ENCODE results near the gene MTPN. TPM values are rescaled to one million over a fixed set of nuclear protein-coding genes. Genes with fewer than 3 reads are reported as not detected.

The MTPN gene
- total RNA-seq, 1 donor from 2014 or later, result 103 TPM

DNA sequence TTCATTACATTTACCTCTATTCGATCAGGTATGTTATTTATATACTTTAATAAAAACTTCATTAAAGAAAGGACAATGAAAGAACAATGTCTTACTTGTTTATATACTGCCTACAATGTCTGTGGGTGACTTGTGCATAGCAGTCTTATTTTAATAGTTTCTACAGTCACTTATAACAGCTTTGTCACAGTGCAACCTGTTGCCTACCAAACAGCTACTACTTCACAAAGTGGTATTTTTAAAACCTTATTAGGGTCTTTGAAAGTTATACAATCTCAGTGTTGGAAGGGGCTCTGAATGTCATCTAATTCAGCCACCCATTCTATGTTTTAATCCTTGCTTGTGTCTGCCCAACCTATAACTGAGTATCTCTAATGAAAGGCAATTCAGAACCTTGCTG lies 19.0 kb downstream of the MTPN start:
- DNase-seq (ENCODE audit: low spot score), result no peak

DNA sequence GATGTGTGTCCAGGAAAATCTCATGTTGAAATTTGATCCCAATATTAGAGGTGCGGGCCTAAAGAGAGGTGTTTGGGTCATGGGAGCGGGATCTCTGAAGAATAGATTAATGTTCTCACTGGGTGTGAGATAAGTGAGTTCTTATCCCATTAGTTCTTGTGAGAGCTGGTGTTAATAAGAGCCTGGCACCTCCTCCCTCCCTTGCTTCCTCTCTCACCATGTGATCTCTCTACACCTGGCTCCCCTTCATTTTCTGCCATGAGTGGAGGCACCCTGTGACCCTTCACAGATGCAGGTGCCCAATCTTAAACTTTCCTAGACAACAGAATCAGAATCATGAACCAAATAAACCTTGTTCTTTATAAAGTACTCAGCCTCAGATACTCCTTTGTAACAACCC lies 19.5 kb downstream of the MTPN start:
- no peak for DNase-seq (ENCODE audit: low spot score)

DNA sequence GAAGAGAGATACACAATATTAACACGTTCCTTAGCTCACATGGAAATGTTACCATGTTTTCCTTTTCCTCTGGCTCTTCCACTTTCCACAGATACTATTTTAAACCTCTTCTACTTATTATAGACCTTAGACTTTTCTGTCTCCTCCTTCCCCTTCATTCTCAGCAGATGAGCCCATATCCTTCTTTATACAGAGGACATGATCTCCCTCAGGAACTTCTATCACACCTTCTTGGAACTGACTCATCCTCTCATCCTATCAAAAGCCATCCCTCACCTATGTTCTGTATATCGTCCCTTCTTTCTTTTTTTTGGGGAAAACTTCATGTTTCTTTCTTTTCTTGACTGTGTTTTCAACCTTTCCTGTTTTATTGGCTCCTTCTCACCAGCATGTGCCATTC lies 20.8 kb downstream of the MTPN start:
- no peak for DNase-seq (ENCODE audit: low spot score)

DNA sequence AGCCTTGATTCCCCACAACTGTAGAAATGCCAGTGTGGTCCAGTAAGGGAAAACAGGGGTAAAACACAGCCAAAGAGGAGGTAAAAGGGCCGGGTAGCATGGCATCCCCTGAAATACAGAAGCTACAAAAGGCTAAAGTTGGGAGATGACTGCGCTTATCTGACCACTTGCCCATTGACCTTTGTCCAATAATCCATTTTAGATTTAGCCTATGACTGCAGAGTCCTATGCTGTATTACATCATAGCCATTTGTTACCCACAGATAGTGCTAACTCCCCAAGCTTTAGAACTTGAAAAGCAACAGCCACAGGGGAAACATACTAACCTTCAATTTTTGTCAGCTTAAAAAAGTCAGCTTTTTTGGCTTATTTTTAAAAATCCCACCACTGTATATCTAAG lies 26.2 kb downstream of the MTPN start:
- no peak for DNase-seq (ENCODE audit: low spot score)

DNA sequence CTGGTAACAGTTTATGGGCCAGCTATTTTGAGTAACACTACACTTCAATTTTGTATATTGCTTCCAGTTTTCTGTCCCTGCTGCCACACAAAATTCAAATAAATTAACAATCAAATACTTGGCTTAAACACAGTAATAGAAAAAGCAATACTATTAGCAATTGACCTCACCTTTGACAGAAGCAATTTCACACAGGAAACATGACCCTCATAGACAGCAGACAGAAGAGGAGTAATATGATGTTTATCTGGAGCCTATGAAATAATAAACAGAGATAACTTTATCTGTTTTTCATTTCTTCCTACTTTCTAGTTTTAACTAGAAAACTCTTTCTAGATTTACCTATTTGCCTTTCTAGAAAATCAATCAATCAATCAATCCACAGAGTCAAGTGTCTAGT lies 26.7 kb downstream of the MTPN start:
- no peak for DNase-seq (ENCODE audit: low spot score)

DNA sequence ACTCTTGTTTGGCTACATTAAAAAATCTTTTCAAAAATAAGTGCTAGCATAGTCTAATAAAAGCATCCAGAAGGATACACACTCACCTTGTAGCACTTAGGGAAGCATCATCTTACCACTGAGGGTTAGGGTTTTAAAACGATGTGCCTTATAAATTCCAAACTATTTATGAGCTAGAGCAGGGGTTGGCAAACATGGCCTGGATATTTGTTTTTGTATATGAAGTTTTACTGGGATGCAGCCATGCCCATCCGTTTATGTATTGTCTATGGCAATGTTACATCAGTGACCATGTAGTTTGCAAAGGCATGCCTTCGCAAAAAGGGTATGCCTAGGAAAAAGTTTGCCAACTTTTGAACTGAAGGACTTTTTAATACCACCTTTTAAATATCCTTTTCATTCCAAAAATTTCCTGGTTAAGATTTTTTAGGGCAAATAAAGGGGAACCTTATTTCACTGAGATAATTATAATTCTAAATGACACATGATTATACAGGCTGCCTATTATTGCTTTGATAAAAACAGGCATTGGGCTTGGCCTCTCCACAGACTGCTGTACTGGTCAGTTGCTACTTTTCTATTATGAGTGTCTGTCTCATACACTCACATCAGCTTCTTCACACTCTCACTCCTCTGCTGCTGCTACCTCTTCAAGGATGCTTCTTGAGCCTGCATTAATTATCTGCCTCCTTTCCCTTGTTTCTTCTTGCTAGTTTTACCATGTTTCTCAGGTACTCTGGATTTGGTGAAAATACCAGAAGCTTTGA lies 30.7 kb downstream of the MTPN start:
- no peak for DNase-seq (ENCODE audit: low spot score)

DNA sequence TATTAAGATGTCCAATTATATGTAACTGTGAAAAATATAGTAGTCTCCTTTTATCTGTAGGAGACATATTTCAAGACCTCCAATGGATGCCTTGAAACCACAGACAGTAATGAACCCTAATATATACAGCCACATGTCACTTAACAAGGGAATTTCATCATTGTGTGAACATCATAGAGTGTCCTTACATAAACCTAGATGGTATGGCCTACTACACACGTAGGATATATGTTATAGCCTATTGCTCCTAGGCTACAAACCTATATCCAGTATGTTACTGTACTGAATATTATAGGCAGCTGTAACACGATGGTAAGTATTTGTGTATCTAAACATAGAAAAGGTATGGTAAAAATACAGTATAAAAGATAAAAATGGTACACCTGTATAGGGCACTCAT lies 32.4 kb downstream of the MTPN start:
- no peak for DNase-seq (ENCODE audit: low spot score)

DNA sequence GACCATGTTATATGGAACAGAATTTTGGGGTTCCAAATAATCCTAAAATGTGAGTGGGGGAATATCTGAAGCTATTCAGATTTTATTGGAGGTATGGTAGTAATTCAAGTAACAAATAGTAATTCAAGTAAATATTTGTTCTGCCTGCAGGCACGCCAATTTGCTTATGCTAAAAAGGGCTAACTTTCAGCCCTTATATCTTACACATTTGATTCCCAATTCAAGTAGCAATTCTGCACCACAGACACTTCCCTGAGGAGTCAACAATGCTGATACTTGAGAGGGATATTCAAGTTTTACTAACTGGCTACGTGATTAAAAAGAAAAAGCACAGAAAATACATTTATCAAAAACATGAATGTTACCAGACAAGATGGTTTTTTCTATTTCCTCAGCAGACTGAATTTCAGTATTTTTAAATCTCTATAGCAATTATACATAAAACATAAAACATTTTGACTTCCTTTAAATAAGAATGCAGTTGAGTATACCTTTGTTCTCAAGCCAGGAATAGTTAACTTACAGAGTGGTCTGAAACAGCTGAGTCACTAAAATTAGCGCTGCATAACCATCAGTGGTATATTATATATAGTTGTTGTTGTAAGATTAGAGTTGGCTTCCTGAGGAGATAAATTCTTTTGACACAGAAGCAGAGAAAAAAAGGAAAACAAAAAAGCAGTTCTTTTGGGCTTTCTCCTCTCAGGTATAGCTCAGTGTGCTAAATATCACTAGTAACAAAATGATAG lies 33.9 kb downstream of the MTPN start:
- no peak for DNase-seq (ENCODE audit: low spot score)

DNA sequence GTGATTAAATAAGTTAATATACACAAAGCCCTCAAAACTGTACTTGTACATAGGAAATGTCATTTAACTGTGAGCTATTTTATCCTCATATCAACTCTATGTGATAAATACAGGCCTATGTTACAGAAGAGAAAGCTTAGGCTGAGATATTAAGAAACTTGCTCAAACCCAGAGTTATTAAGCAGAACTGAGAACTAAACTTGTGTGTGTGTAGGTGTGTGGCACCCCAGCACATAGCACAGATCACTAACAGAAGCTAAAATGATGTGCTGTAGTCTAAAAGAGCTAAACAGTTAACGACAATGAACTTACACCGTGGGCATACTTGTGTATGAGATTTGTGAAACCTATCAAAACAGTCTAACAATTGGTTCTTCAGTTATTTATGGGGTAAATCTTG lies 34.5 kb downstream of the MTPN start:
- no peak for DNase-seq (ENCODE audit: low spot score)

DNA sequence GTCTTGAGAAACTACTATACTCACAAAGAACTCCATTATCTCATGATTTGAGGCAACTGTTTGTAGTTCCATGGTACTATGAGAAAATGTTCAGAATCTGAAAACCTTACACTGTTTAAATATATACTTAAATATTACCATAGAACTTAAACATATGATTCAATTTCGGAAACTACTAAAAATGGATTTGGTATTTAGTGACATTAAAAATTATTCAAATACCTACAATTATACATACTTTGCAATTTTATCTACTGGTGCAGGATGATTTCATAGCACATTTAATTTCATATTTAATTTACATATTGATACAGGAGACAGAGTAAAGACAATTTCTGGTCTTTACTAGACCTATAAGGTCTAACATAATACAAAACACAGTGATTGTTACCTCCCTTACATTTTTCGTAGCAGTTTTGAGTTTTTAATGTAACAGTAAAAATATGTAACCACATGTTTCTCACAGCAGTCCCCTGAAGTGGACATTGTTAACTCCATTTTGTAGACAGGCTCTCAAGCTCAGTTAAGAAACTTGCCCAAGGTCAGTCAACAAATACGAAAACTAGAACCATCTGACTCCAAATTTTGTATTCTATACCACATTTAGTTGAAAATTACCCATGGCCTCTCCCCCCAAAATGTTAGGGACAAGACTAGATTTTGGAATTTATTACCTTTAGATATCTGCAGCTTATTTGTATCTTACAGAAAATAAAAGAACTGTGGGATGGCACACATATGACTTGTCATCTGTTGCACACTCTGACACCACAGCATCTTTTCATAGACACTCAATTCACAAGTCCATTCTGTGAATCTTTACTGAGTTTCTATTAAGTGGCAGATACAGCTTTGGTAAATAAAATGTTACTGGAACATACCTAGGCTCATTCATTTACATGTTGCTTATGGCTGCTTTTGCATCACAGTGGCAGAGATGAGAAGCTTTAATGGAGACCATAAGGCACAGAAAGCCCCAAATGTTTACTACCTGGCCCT lies 36.8 kb downstream of the MTPN start:
- no peak for DNase-seq (ENCODE audit: low spot score)

DNA sequence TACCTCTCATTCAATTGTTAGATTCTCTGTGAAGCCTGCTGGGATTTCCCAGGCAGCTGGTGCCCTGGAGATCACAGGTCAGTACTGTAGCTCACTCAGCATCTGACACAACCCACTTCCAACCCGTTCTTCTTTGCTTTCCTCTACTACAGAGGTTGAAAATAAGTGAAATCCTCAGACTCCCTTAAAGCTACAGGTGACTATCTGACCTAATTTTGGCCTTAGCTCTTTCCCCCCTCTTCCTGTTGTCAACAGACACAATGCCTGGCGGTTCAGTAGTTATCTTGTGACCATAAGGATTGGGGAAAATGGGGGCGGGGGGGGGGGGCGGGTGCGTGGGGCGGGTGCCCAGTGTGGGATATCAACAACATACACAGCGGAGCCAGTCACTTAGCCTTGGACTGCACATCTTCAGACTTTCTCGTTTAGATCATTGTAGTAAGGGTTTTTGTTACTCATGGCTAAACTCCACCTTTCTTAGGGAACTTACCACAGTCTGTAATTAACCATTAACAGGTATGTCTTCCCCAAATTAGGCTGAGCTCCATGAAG lies 37.8 kb downstream of the MTPN start:
- no peak for DNase-seq (ENCODE audit: low spot score)

DNA sequence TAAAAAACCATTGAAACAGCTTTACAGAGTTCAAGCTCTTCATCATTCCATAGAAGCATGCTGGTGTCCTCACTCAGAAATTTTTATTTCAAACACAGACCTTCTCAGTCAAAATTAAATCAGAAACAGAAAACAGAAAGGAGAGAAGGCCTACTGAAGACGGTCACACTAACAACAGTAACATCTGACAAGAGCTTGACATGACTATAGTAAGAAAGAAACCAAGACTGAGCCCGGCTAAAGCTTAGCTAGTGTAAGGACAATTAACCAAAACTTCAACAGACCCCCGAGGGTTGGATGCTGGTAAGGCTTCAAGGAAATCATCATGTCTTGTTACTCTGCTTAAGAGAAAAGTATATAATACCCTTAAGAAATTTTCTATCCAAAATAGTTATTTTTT lies 38.6 kb downstream of the MTPN start:
- DNase-seq (ENCODE audit: low spot score), result no peak

DNA sequence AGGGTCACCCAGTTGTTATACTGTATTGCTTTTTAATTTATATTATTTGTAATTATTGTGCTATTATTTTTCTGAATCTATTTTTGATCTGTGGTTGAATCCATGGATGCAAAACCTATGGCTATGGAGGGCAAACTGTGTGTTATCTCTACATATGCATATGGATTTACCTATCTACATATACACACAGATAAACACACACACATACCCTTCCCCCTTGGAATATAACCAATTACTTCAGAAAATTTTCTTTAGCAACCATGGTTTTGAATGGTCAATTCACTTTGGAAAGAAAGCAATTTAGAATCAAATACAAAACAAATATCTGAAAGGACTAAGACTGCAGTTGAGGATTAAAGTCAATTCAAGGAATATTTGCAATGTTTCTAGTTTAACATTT lies 39.1 kb downstream of the MTPN start:
- DNase-seq (ENCODE audit: low spot score), result no peak

DNA sequence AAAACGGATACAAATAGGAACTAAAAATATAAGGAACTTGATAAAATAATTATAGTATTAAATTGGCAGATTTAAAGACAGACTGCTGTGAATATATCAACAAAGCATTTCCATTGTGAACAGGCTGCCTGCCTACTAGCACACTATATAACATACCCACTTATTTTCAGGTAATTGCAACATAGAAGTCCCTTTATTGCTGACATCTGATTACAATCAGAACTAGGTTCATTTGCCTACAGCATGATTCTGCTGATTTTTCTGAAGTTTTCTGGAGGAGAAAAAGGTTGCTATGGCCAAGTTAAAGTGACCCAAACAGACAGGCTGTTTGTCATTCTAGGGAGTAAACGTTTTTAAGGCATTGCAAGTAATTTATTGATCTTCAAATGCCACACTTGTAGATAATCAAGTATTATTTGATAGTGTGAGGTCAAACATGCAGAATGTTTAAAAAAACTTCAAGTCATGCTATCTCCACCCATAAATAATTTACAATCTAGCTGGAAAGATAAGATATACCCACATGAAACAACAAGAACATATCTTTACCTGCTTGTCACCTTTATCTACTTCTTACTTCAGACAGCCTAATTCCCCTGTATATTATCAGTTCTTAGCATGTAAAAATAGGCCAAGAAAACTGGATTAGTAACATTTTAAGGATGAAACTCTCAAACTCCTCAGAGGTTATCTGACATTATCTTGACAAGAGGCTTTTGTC lies 40.5 kb downstream of the MTPN start:
- no peak for DNase-seq (ENCODE audit: low spot score)

DNA sequence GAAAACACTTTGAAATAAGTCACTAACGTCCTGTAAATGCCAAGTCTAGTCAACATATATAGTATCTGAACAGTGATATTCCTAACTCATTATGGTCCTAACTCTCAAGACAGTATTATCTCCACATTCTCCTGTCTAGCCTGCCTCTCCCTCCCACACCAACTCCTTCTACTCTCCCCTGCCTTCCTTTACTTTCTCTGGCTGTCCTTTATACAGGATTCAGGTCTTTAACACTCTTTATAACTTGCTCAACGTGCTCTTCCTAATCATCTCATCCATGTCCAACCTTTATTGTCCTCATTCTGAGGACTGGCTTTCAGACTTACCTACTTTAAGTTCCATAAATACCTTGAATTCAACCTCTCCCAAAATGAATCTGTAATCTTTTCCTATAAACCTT lies 42.5 kb downstream of the MTPN start:
- no peak for DNase-seq (ENCODE audit: low spot score)

DNA sequence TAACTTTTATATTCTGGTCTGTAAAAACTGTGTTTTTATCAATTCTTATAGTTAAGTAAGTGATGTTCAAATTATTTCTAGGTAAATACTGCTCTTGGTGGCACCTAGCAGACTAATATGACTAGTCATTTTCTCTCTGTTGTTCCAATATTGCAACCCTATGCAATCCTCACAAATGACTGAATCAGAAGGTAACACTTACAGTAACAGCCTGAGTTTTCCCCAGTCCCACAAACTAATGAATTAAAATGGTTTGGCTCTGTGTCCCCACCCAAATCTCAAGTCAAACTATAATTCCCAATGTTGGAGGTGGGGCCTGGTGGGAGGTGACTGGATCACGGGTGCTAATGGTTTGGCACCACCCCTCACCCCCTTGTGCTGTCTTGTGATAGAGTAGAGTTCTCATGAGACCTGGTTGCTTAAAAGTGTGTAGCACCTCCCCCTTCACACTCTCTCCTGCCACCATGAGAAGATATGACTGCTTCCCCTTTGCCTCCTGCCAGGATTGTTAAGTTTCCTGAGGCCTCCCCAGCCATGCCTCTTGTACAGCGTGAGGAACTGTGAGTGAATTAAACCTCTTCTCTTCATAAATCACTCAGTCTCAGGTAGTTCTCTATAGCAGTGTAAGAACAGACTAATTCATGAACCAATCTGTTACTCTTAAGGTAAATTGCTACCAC lies 43.5 kb downstream of the MTPN start:
- DNase-seq (ENCODE audit: low spot score), result no peak

DNA sequence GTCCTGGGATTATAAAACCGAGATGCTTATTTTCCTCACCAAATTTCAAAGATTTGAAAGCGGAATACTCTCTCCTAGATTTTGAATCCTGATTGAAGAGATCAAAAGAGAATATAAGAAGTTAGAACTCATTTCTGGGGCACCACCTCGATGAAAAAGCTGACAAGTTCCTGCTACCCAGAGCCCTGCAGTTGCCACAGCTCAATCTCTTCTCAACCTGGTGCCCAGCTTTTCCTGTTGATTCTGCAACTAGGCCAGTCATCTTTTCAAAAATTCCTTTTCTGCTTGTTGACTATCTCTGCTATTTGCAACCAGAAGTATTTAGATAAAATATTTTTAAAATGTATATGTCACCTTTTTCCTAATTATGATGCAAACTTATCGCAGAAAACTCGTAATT lies 45.0 kb downstream of the MTPN start:
- no peak for DNase-seq (ENCODE audit: low spot score)

DNA sequence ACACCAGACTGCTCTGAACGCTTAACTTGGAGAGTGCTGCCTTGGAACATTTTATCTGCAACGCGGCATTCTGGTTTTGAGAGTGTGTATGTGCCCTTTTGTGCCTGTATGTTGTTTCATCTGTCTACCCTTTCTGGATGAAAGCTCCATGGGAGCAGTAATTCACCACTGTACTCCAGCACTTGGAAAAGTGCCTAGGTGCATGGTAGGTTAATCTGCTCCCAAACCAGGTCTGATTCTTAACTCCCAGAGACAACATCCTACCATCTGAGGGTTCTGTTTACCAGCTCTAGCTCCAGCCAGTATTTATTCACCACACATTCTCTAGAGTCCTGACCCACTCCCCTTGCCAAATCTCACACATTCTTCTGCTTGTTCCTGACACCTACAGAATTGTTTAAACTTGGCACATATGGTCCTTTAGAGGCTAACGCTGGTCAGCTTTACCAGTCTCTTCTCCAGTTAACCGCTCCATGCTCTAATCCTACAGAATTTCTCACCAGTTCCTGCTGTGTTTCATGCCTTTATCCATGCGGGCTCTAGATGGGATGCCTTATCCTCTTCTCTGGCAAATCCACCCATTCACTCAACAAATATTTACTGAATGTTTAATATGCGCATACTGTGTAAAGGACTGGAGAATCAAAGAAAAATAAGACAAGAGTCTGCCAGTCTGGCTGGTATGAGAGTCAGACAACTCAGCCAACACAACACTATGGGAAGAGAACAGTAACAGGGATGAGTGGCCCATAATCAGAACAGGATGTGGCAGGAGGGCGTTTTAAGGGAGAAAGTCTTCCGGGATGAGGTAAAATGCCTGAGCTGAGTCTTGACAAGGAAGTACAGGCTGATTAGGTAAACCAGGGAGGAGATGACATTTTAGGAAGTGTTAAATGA lies 46.3 kb downstream of the MTPN start:
- no peak for DNase-seq (ENCODE audit: low spot score)

DNA sequence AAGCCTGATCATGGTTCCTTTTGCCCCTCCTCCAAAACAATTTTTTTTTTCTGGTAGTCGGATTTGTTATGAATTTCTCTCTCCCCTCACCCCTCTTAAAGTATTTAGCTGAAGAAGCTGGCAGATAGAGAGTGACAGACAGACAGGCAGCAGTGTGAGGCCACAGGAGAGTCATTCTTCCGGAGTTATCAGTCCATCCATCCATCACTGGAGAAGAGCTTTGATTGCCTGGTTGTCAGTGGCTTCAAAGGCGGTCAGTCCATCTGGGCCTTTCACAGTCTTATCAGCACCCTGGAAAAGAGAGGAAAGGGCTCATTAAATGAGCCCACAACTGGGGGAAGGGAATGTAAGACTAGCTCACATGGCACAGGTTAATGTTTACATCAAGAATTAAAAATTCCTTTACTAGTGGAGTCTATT lies 47.4 kb downstream of the MTPN start:
- DNase-seq (ENCODE audit: low spot score), result no peak
